H1 (cell line): ENCODE data around the gene KLHL26. TPM values are rescaled to one million over a fixed set of nuclear protein-coding genes. Genes with fewer than 3 reads are reported as not detected.

ENCODE experiments used
- CTCF ChIA-PET: fragments of 300-600 bp; sonication (Branson Sonifier 250); formaldehyde crosslinking; loops from one replicate; lab custom pipeline; 2021; ENCODE audit not compliant: partially characterized antibody; lab: Charles Lee
- POLR2A ChIA-PET: fragments of 300-600 bp; sonication (Branson Sonifier 250); formaldehyde crosslinking; loops from one replicate; lab custom pipeline; 2021; ENCODE audit warnings: inconsistent platforms; ENCODE audit not compliant: partially characterized antibody; lab: Charles Lee
- DNase-seq, 2 experiments: peaks; one replicate each; pipeline versions ENCODE4 v3.0.0 to v3.0.0-alpha.2; 2010 to 2022; ENCODE audit warnings: low spot score in 2 of 2, low read depth in 1 of 2, mixed read lengths in 1 of 2
- FAIRE-seq: peaks from 2 replicates; lab custom pipeline; 2011; peaks lifted over from hg19 to GRCh38; lab: Jason Lieb, UNC
- H2AFZ ChIP-seq: 2 replicates; pipeline ENCODE4 v1.8.1; 2012; ENCODE audit warnings: low read length, inconsistent platforms
- H2AK5ac ChIP-seq: 2 replicates; pipeline ENCODE4 v1.6.1; 2013; ENCODE audit warnings: low read depth, low read length
- H2BK120ac ChIP-seq: replicated peaks from 2 replicates; pipeline ENCODE3; 2013; ENCODE audit warnings: low read depth, low read length, inconsistent platforms
- H2BK12ac ChIP-seq: 2 replicates; pipeline ENCODE4 v1.6.1; 2013; ENCODE audit warnings: low read depth, low read length
- H2BK15ac ChIP-seq: 2 replicates; pipeline ENCODE4 v1.6.1; 2013; ENCODE audit warnings: low read length
- H2BK20ac ChIP-seq: 2 replicates; pipeline ENCODE4 v1.6.1; 2013; ENCODE audit warnings: low read length
- H2BK5ac ChIP-seq: 2 replicates; pipeline ENCODE4 v1.6.1; 2013; ENCODE audit warnings: low read depth, low read length
- H3K14ac ChIP-seq: 2 replicates; pipeline ENCODE4 v1.6.1; 2013; ENCODE audit warnings: inconsistent platforms; ENCODE audit not compliant: insufficient read length
- H3K18ac ChIP-seq: 2 replicates; pipeline ENCODE4 v1.6.1; 2013; ENCODE audit warnings: low read length; ENCODE audit errors: extremely low read depth
- H3K23ac ChIP-seq: 2 replicates; pipeline ENCODE4 v1.6.1; 2013; ENCODE audit warnings: inconsistent platforms; ENCODE audit not compliant: insufficient read length
- H3K23me2 ChIP-seq: 2 replicates; pipeline ENCODE4 v1.6.1; 2013; ENCODE audit warnings: low read depth, low read length
- H3K27ac ChIP-seq: 2 replicates; pipeline ENCODE4 v1.6.1; 2011; ENCODE audit warnings: low read depth, low read length, inconsistent platforms
- H3K27me3 ChIP-seq, 4 experiments: replicated peaks in 1 of 4; 1 replicate in 1 of 4; 2 replicates in 3 of 4; pipeline versions ENCODE4 v1.6.1 to v1.8.1; 2011 to 2013; ENCODE audit warnings: low read length in 3 of 4, mild to moderate bottlenecking in 3 of 4, inconsistent platforms in 2 of 4, mixed read lengths in 2 of 4, moderate library complexity in 1 of 4; ENCODE audit not compliant: control insufficient read depth in 3 of 4, insufficient read depth in 3 of 4; ENCODE audit errors: extremely low read depth in 1 of 4
- H3K36me3 ChIP-seq, 4 experiments: 2 replicates each; pipeline versions ENCODE4 v1.6.1 to v1.8.1; 2011 to 2013; ENCODE audit warnings: mild to moderate bottlenecking in 4 of 4, low read length in 3 of 4, moderate library complexity in 2 of 4, control low read depth in 1 of 4, inconsistent platforms in 1 of 4; ENCODE audit not compliant: insufficient read depth in 4 of 4, control insufficient read depth in 2 of 4
- H3K4ac ChIP-seq: replicated peaks from 2 replicates; pipeline ENCODE3; 2013; ENCODE audit warnings: low read length, low read depth, mixed read lengths, inconsistent platforms; ENCODE audit not compliant: insufficient read length
- H3K4me1 ChIP-seq, 4 experiments: replicated peaks in 1 of 4; 1 replicate in 1 of 4; 2 replicates in 3 of 4; pipeline versions ENCODE4 v1.6.1 to v1.8.1; 2011 to 2013; ENCODE audit warnings: low read length in 3 of 4, inconsistent platforms in 2 of 4, mixed read lengths in 1 of 4; ENCODE audit not compliant: insufficient read depth in 4 of 4, control insufficient read depth in 3 of 4
- H3K4me2 ChIP-seq, 2 experiments: 2 replicates each; pipeline versions ENCODE4 v1.6.1 to v1.8.1; 2011 to 2013; ENCODE audit warnings: low read depth in 2 of 2, low read length in 2 of 2, control low read depth in 1 of 2, inconsistent platforms in 1 of 2, mild to moderate bottlenecking in 1 of 2; ENCODE audit not compliant: insufficient read depth in 1 of 2
- H3K4me3 ChIP-seq, 4 experiments: fragments of 200-600, 300-600 bp in 1 of 4; sonication (generic), shearing (Covaris generic), sonication (Bioruptor Twin) in 1 of 4; 2 replicates each; pipeline versions ENCODE4 v1.5.1 to v1.8.1; 2011 to 2016; ENCODE audit warnings: low read length in 4 of 4, low read depth in 3 of 4, control low read depth in 2 of 4, inconsistent platforms in 2 of 4, mild to moderate bottlenecking in 2 of 4, mixed read lengths in 1 of 4, moderate library complexity in 1 of 4; ENCODE audit not compliant: insufficient read depth in 2 of 4; ENCODE audit errors: extremely low read depth in 1 of 4
- H3K56ac ChIP-seq: replicated peaks from 2 replicates; pipeline ENCODE3; 2013; ENCODE audit warnings: low read depth, mild to moderate bottlenecking, mixed read lengths, low read length, inconsistent platforms; ENCODE audit not compliant: insufficient read length
- H3K79me1 ChIP-seq: 2 replicates; pipeline ENCODE4 v1.6.1; 2013; ENCODE audit warnings: low read depth, low read length, control low read depth
- H3K79me2 ChIP-seq, 2 experiments: 2 replicates each; pipeline versions ENCODE4 v1.6.1 to v1.8.1; 2012 to 2013; ENCODE audit warnings: low read length in 2 of 2, mild to moderate bottlenecking in 2 of 2, inconsistent platforms in 1 of 2; ENCODE audit not compliant: insufficient read depth in 2 of 2, control insufficient read depth in 1 of 2
- H3K9ac ChIP-seq, 4 experiments: replicated peaks in 1 of 4; 1 replicate in 1 of 4; 2 replicates in 3 of 4; pipeline versions ENCODE4 v1.6.1 to v1.8.1; 2011 to 2013; ENCODE audit warnings: low read depth in 3 of 4, low read length in 3 of 4, control low read depth in 2 of 4, mild to moderate bottlenecking in 2 of 4, moderate library complexity in 2 of 4, inconsistent platforms in 1 of 4; ENCODE audit errors: extremely low read depth in 1 of 4
- H3K9me3 ChIP-seq, 2 experiments: 2 replicates each; pipeline versions ENCODE4 v1.6.1 to v1.8.1; 2012 to 2013; ENCODE audit warnings: mild to moderate bottlenecking in 2 of 2, moderate library complexity in 2 of 2, control low read depth in 1 of 2, inconsistent platforms in 1 of 2, low read depth in 1 of 2, low read length in 1 of 2, mixed read lengths in 1 of 2; ENCODE audit not compliant: insufficient read depth in 2 of 2
- H4K20me1 ChIP-seq, 2 experiments: replicated peaks in 1 of 2; 2 replicates each; pipeline versions ENCODE3 to v1.8.1; 2011 to 2013; ENCODE audit warnings: inconsistent platforms in 2 of 2, low read length in 2 of 2, mild to moderate bottlenecking in 1 of 2; ENCODE audit not compliant: insufficient read depth in 2 of 2, control insufficient read depth in 1 of 2
- H4K5ac ChIP-seq: 2 replicates; pipeline ENCODE4 v1.6.1; 2013; ENCODE audit warnings: low read length, low read depth, mixed read lengths, inconsistent platforms; ENCODE audit not compliant: insufficient read length
- H4K8ac ChIP-seq: 2 replicates; pipeline ENCODE4 v1.8.0; 2013; ENCODE audit warnings: mild to moderate bottlenecking, moderate library complexity, low read length, inconsistent platforms; ENCODE audit not compliant: insufficient read depth; ENCODE audit errors: extremely low read depth
- H4K91ac ChIP-seq: replicated peaks from 2 replicates; pipeline ENCODE3; 2013; ENCODE audit warnings: low read length, mixed read lengths, inconsistent platforms; ENCODE audit not compliant: insufficient read length
- ATF3 ChIP-seq: IDR thresholded peaks from 2 replicates; pipeline ENCODE4 v1.6.1; 2011; ENCODE audit warnings: low read depth, mild to moderate bottlenecking, low read length; ENCODE audit not compliant: insufficient read depth
- CEBPB ChIP-seq: IDR thresholded peaks from 2 replicates; pipeline ENCODE4 v1.6.1; 2012; ENCODE audit warnings: low read depth, low read length
- CHD1 ChIP-seq: IDR thresholded peaks from 2 replicates; pipeline ENCODE4 v1.6.1; 2012; ENCODE audit warnings: low read depth, low read length, improper control_type of control experiment
- CREB1 ChIP-seq: IDR thresholded peaks from 2 replicates; pipeline ENCODE4 v1.6.1; 2012; ENCODE audit warnings: inconsistent platforms
- E2F6 ChIP-seq: IDR thresholded peaks from 2 replicates; pipeline ENCODE4 v1.6.1; 2012; ENCODE audit warnings: inconsistent platforms
- FOSL1 ChIP-seq: IDR thresholded peaks from 2 replicates; pipeline ENCODE4 v1.6.1; 2011; ENCODE audit warnings: mild to moderate bottlenecking, low read depth, low read length, moderate library complexity; ENCODE audit not compliant: insufficient read depth
- JUND ChIP-seq: IDR thresholded peaks from 2 replicates; pipeline ENCODE4 v1.6.1; 2011; ENCODE audit warnings: mild to moderate bottlenecking, improper control_type of control experiment, low read length
- MAFK ChIP-seq: IDR thresholded peaks from 2 replicates; pipeline ENCODE4 v1.6.1; 2012; ENCODE audit warnings: low read depth, mild to moderate bottlenecking, improper control_type of control experiment, low read length
- NANOG ChIP-seq: IDR thresholded peaks from 2 replicates; pipeline ENCODE4 v1.6.1; 2011; ENCODE audit warnings: low read length, low read depth, mild to moderate bottlenecking, inconsistent platforms; ENCODE audit not compliant: insufficient read depth, poor library complexity, severe bottlenecking
- NRF1 ChIP-seq: IDR thresholded peaks from 2 replicates; pipeline ENCODE4 v1.6.1; 2011; ENCODE audit warnings: mild to moderate bottlenecking, low read depth, low read length, improper control_type of control experiment
- RBBP5 ChIP-seq: IDR thresholded peaks from 2 replicates; pipeline ENCODE4 v1.7.1; 2012; ENCODE audit warnings: low read depth, mild to moderate bottlenecking, inconsistent platforms, low read length, moderate library complexity, borderline replicate concordance
- RXRA ChIP-seq: IDR thresholded peaks from 2 replicates; pipeline ENCODE4 v1.6.1; 2011; ENCODE audit warnings: low read depth, mild to moderate bottlenecking, low read length, moderate library complexity; ENCODE audit not compliant: insufficient read depth
- SAP30 ChIP-seq: fragments of 300-600 bp; sonication (generic); IDR thresholded peaks from 2 replicates; pipeline ENCODE4 v1.7.1; 2012; ENCODE audit warnings: low read length, moderate library complexity, mild to moderate bottlenecking, inconsistent platforms; ENCODE audit not compliant: insufficient read depth, insufficient replicate concordance
- TCF12 ChIP-seq: IDR thresholded peaks from 2 replicates; pipeline ENCODE4 v1.6.1; 2011; ENCODE audit warnings: low read depth, mild to moderate bottlenecking, low read length
- WGBS, 2 experiments: shearing (Covaris generic) in 1 of 2; methylation state at CpG; one replicate each; pipeline versions ENCODE4 v1.1.6 to v1.1.7; 2013 to 2015; ENCODE audit warnings: low lambda C conversion rate in 2 of 2, mixed read lengths in 2 of 2, inconsistent platforms in 1 of 2, low coverage in 1 of 2, missing lambda C conversion rate in 1 of 2; ENCODE audit not compliant: insufficient replicate concordance in 2 of 2, insufficient coverage in 1 of 2, insufficient read length in 1 of 2; ENCODE audit errors: extremely low coverage in 1 of 2, missing lambda C conversion rate in 1 of 2; 5-methylcytosine and 5-hydroxymethylcytosine counted together
- polyA plus RNA-seq, 7 experiments: library from polyadenylated mRNA; depleted of rRNA in 3 of 7; stranded (reverse) in 5 of 7; unstranded in 2 of 7; fragments of >200 nt in 5 of 7; fragments of 200-250 nt in 2 of 7; gene quantifications; 1 replicate in 5 of 7; 2 replicates in 1 of 7; 4 replicates in 1 of 7; pipeline versions ENCODE4 v1.2.1 to v1.2.3, GENCODE V29; 2011 to 2013; ENCODE audit warnings: missing spikeins in 2 of 7, mixed read lengths in 2 of 7
- total RNA-seq: library from RNA; stranded (reverse); fragmentation: NEBNext Ultra II Directional; extraction: Animal tissue kit (Norgen Biotek cat#: 25700); gene quantifications from 2 replicates; pipeline ENCODE4 v1.2.1, GENCODE V29; 2021

The KLHL26 gene
- total and polyA plus RNA-seq, 2 of the 8 experiments (the other 6 are each of a cell fraction or from before 2014, with no cell fraction given) = 2.2 to 8.8 TPM

- Histone ChIP-seq H4K20me1 (peaks cover 0 to 2% of the 10 kb centered on the region in 2 experiments), H3K27ac (no peak overlapping the region), H3K4me2 (no peak overlapping the region), H3K4ac (no peak overlapping the region), H2AK5ac (no peak overlapping the region), H3K36me3 (no peaks in the 10 kb centered on the region), H3K23ac (no peak overlapping the region), H2BK120ac (no peak overlapping the region), H4K91ac (no peak overlapping the region), H2AFZ (no peak overlapping the region), H4K8ac (no peak overlapping the region; the same call in 1 of the 2 replicates), H3K79me1 (no peaks in the 10 kb centered on the region), H2BK12ac (no peak overlapping the region), H3K18ac (no peak overlapping the region), H3K27me3 (peaks cover 0 to 4% (median under 1%) of the 10 kb centered on the region in 4 experiments; a peak in 3 of 7 replicates), H3K79me2 (no peaks in the 10 kb centered on the region), H3K9me3 (no peaks in the 10 kb centered on the region), H3K56ac (no peak overlapping the region), H3K23me2 (no peaks in the 10 kb centered on the region), H3K9ac (no peak overlapping the region), H2BK20ac (no peak overlapping the region), H2BK5ac (no peak overlapping the region), H3K4me3 (no peak overlapping the region), H2BK15ac (no peak overlapping the region), H3K14ac (no peak overlapping the region), H4K5ac (no peak overlapping the region), H3K4me1 (no peaks in the 10 kb centered on the region)
- FAIRE-seq = no peak
- WGBS, 2 experiments = 85% methylated on average over 6 of the region's 10 CpGs; no CpG with 5 or more reads in 1 of the 2 experiments
- ChIA-PET POLR2A (no interaction called here), CTCF (interaction anchor here (1.0 to 2.3 kb wide), 6 partner anchors 9 to 200 kb away, joined by 3 to 7 read pairs (median 6); no protein-coding TSS in a partner anchor)
- DNase-seq = no peak
- TF ChIP-seq JUND = no peak
- no peak for TF ChIP-seq NANOG
- TF ChIP-seq E2F6 = no peak
- TF ChIP-seq CEBPB = no peak
- TF ChIP-seq RXRA = no peak
- TF ChIP-seq CREB1 = no peak
- no peak for TF ChIP-seq CHD1
- TF ChIP-seq MAFK = no peak
- no peak for TF ChIP-seq TCF12
- no peak for TF ChIP-seq SAP30
- no peak for TF ChIP-seq NRF1
- no peak for TF ChIP-seq RBBP5
- no peak for TF ChIP-seq FOSL1
- no peak for TF ChIP-seq ATF3
Observed at GRCh38 chr19:18620311-18620710, 16.5 kb upstream of the KLHL26 start.
